ENCODE data around the gene MYO5C.

DNA sequence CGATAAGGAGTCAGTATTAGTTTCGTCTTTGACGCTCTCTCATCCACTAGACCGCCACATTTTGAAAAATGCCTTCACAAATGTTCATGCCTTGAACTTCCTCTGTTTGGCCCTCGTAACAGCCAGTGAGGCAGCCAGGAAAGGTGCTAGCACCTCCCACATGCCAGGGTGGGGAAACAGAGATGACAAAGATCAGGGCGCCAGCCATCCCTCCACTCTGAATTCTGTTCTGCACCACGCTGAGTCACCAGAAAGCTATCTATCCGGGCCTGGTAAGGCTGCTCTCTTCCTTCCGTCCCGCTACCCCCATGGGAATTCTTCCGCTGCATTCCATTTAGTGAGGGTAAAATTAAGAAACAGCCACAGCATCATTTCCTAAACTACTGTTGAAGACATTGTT, 151.7 kb downstream of the MYO5C start:
- no peak for TF ChIP-seq CTCF (conservative IDR thresholded peaks at IDR 0.05; ENCODE audit: low read length)
- no peak for TF ChIP-seq EZH2phosphoT487 (IDR thresholded peaks at IDR 0.05; ENCODE audit: borderline replicate concordance, low read depth, low read length)

All from OCI-LY7 (cell line).